ENCODE measurements around the gene PPP1R3G.

GRCh38 chr6:5081955-5082354 lies 3.2 kb upstream of the PPP1R3G start:
- TF ChIP-seq, protein P1, sequence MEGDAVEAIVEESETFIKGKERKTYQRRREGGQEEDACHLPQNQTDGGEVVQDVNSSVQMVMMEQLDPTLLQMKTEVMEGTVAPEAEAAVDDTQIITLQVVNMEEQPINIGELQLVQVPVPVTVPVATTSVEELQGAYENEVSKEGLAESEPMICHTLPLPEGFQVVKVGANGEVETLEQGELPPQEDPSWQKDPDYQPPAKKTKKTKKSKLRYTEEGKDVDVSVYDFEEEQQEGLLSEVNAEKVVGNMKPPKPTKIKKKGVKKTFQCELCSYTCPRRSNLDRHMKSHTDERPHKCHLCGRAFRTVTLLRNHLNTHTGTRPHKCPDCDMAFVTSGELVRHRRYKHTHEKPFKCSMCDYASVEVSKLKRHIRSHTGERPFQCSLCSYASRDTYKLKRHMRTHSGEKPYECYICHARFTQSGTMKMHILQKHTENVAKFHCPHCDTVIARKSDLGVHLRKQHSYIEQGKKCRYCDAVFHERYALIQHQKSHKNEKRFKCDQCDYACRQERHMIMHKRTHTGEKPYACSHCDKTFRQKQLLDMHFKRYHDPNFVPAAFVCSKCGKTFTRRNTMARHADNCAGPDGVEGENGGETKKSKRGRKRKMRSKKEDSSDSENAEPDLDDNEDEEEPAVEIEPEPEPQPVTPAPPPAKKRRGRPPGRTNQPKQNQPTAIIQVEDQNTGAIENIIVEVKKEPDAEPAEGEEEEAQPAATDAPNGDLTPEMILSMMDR (IDR thresholded peaks at IDR 0.05), result no peak
- TF ChIP-seq SIN3A (IDR thresholded peaks at IDR 0.05; ENCODE audit: borderline replicate concordance, insufficient read depth, low read depth, low read length), result no peak
